Psoas muscle (tissue), 8 donors: ENCODE results near the gene UBL3. TPM values are rescaled to one million over a fixed set of nuclear protein-coding genes. Genes with fewer than 3 reads are reported as not detected.

Source experiments
- ATAC-seq, 4 donors: fragments of 200-7000 bp; cut with Tn5 transposase; one replicate each; pipeline ENCODE4 v1.9.1; 2020; ENCODE audit warnings: moderate library complexity in 3 of 4, mild to moderate bottlenecking in 2 of 4
- DNase-seq, 2 donors: peaks; one replicate each; pipeline ENCODE4 v3.0.0-alpha.2; 2020
- H3K27ac ChIP-seq: fragments of 200-600 bp; one replicate; pipeline ENCODE4 v1.8.0; 2022
- H3K27me3 ChIP-seq, 3 donors: fragments of 200-600 bp in 1 of 3; one replicate each; pipeline versions ENCODE4 v1.6.1 to v1.8.0; 2013 to 2022; ENCODE audit warnings: low read length in 2 of 3, mild to moderate bottlenecking in 2 of 3, moderate library complexity in 1 of 3; ENCODE audit not compliant: insufficient read depth in 3 of 3
- H3K36me3 ChIP-seq, 2 donors: fragments of 200-600 bp in 1 of 2; one replicate each; pipeline versions ENCODE4 v1.6.1 to v1.8.0; 2013 to 2022; ENCODE audit warnings: low read depth in 1 of 2, mild to moderate bottlenecking in 1 of 2, moderate library complexity in 1 of 2; ENCODE audit not compliant: insufficient read depth in 1 of 2
- H3K4me1 ChIP-seq: fragments of 200-600 bp; one replicate; pipeline ENCODE4 v1.8.0; 2022
- H3K4me3 ChIP-seq: fragments of 200-600 bp; one replicate; pipeline ENCODE4 v1.8.0; 2022; ENCODE audit warnings: mild to moderate bottlenecking
- H3K9me3 ChIP-seq: fragments of 200-600 bp; one replicate; pipeline ENCODE4 v1.8.0; 2022
- WGBS, 3 donors: extraction: QIAGEN DNeasy Blood & Tissue Kit; methylation state at CpG; one replicate each; pipeline versions ENCODE4 v1.1.6 to v1.1.7; 2013; 5-methylcytosine and 5-hydroxymethylcytosine counted together
- intact Hi-C, 2 donors: fragments of 100-400 bp; cut with DNase I; formaldehyde crosslinking; loops; one replicate each; pipeline versions ENCODE4 v1.11.0 to v1.14.2; 2022
- polyA plus RNA-seq, 3 donors: library from polyadenylated mRNA; stranded (reverse); fragments of 200-250 nt; gene quantifications; one replicate each; pipeline ENCODE4 v1.2.3, GENCODE V29; 2013
- total RNA-seq, 4 donors: library from RNA; stranded (reverse); fragmentation: NEBNext Ultra II Directional in 2 of 4; extraction: Animal tissue kit (Norgen Biotek cat#: 25700) in 2 of 4; gene quantifications; one replicate each; pipeline versions ENCODE4 v1.2.1 to v1.2.4, GENCODE V29; 2021 to 2023
- TF ChIP-seq, protein P1 (sequence below): fragments of 200-600 bp; IDR thresholded peaks from one replicate; pipeline ENCODE4 v1.8.0; 2022; ENCODE audit warnings: antibody characterized with exemption
- donor health status: healthy with polysubstance abuse.
- donor health status: DM: no; HTN: no; CAD: no; lungs with moderate emphysema.
- donor health status: Bipolar disorder and iron deficiency.
- donor health status: healthy.
- donor health status: DM: yes; HTN: yes; CAD: no.
- donor health status: DM: no; HTN: no; CAD: no.
- donor health status: DM: no; HTN: no; CAD: no.
- donor health status: DM: yes; HTN: yes; CAD: no.

Gene UBL3
- total and polyA plus RNA-seq, 7 donors = 15.7 to 43.8 (median 22.8) TPM

DNA sequence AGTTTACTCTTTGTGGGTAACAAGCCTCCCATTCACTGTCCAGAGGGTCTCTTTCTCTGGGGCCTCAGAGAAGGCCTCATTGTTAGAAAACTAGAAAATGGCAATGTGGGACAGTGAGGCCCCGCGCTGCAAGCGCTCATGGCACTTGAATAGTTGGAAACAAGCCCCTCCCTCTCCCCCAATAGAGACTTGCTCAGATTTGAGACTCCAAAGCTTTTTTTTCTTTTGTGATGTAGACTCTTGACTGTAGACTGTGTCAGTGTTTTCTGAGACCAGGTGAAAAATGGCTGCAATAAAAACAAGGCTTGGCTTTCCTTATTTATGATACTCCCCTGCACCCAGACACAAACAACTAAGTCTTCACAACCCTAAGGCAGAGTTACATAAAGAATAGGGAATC lies 38.7 kb upstream of the UBL3 start:
- WGBS, 3 donors = 94 to 100% (median 98%) methylated on average over 3 of the region's 3 CpGs
- intact Hi-C loops = no loop called here
- DNase-seq (no peak), ATAC-seq (no peak)
- Histone ChIP-seq H3K27me3 (no peaks in the 10 kb centered on the region), H3K36me3 (no peaks in the 10 kb centered on the region), H3K4me1 (no peaks in the 10 kb centered on the region), H3K27ac (no peak overlapping the region), H3K9me3 (no peaks in the 10 kb centered on the region), H3K4me3 (no peak overlapping the region)
- TF ChIP-seq, protein P1, sequence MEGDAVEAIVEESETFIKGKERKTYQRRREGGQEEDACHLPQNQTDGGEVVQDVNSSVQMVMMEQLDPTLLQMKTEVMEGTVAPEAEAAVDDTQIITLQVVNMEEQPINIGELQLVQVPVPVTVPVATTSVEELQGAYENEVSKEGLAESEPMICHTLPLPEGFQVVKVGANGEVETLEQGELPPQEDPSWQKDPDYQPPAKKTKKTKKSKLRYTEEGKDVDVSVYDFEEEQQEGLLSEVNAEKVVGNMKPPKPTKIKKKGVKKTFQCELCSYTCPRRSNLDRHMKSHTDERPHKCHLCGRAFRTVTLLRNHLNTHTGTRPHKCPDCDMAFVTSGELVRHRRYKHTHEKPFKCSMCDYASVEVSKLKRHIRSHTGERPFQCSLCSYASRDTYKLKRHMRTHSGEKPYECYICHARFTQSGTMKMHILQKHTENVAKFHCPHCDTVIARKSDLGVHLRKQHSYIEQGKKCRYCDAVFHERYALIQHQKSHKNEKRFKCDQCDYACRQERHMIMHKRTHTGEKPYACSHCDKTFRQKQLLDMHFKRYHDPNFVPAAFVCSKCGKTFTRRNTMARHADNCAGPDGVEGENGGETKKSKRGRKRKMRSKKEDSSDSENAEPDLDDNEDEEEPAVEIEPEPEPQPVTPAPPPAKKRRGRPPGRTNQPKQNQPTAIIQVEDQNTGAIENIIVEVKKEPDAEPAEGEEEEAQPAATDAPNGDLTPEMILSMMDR = no peak

DNA sequence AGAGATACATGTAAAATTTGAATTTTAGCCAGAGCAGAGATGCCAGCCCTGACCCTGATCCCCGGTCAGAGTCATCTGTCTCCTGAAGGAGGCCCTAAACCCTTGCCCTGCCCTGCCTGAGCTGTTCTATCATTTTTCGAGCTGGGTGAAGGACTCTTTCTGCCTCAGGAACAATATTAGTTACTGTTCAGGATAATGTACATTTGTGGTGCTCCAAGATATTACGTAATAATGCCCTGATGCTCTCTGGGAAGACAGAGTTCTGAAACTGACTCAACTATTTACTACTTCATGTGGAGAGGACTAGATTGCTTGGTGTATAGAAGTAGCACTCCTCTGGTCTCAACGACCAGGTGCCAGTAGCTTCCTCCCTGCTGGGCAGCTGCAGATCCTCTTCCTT lies 37.9 kb upstream of the UBL3 start:
- H3K9me3 ChIP-seq = no peaks in the 10 kb centered on the region
- no peaks in the 10 kb centered on the region for H3K36me3 ChIP-seq
- intact Hi-C loops = no loop called here
- H3K4me1 ChIP-seq = no peaks in the 10 kb centered on the region
- no peak overlapping the region for H3K27ac ChIP-seq
- TF ChIP-seq, protein P1 = no peak
- ATAC-seq (no peak), DNase-seq (no peak)
- no peak overlapping the region for H3K4me3 ChIP-seq
- no peaks in the 10 kb centered on the region for H3K27me3 ChIP-seq
- WGBS, 3 donors = 63 to 74% (median 67%) methylated on average over 4 of the region's 4 CpGs

DNA sequence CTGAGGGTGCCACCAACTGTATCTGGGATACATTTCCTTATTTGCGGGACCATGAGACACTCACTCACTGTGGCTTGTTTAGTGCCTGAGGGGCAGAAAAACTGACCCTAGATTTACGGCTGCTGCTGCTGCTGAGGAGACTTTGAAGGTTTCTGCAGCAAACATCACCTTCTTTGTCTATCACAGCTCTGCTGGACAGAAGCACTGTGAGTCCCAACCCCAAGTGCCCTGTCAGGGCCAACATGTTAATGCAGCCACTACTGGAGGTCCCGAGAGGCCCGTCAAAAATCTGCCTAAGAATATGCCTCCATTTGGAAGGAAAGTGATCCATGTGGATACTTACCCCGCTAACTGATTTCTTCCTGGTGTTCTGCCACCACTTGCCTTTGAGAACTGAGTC lies 37.3 kb upstream of the UBL3 start:
- intact Hi-C loops = no loop called here

DNA sequence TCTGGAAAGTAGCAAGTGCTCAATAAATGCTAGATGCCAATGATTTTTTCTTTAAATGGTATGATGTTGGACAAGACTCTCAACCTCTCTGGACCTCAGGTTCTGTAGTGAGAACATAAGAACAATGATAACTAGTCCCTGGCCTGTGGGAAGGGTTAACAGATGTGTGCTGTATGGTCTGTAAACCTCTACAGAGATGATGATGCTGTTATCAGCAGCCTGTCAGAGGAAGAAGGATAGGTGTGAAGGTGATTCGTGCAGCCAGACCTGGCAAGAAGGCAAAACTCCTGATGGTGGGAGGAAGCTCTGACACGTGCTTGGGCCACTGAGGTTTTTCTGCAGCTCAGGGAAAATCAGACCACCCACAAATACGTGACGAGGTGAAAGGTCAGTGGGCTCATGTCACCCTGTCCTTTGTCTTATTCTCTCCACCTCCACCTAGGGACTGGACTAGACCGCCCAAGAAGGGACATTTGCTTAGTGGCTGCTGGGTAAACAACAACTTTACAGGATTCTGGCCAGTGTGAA lies 36.7 kb upstream of the UBL3 start:
- H3K27me3 ChIP-seq = no peaks in the 10 kb centered on the region
- H3K4me1 ChIP-seq = no peaks in the 10 kb centered on the region
- DNase-seq (no peak), ATAC-seq (no peak)
- WGBS, 3 donors = 70 to 78% (median 74%) methylated on average over 5 of the region's 5 CpGs
- intact Hi-C loops = no loop called here
- H3K27ac ChIP-seq = no peak overlapping the region
- no peaks in the 10 kb centered on the region for H3K9me3 ChIP-seq
- no peaks in the 10 kb centered on the region for H3K36me3 ChIP-seq
- TF ChIP-seq, protein P1 = no peak
- no peak overlapping the region for H3K4me3 ChIP-seq

More for the DNA sequence above, 37.3 kb upstream of the UBL3 start:
- Histone ChIP-seq H3K9me3 (no peaks in the 10 kb centered on the region), H3K36me3 (no peaks in the 10 kb centered on the region), H3K4me1 (no peaks in the 10 kb centered on the region), H3K27me3 (no peaks in the 10 kb centered on the region), H3K27ac (no peak overlapping the region), H3K4me3 (no peak overlapping the region)
- no peak for DNase-seq
- TF ChIP-seq, protein P1 = no peak
- ATAC-seq = no peak
- 66 to 74% (median 69%) methylated on average over 5 of the region's 5 CpGs for WGBS, 3 donors

DNA sequence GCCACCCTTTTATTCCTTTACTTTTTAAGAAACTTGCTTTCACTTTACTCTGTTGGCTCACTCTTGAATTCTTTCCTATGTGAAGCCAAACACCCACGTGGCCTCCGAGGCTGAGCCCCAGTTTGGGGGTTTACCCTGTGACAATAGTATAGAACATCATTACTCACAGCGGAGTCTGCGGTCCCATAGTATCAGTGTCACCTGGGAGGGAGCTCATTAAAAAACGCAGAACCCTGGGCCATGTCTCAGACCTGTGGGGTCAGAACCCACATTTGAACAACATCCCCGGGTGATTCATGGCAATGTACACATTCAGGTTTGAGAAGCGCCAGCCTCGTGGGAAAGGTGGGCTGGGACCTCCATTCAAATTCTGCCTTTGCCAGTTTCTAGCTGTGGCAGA lies 36.0 kb upstream of the UBL3 start:
- no peak for DNase-seq
- Histone ChIP-seq H3K9me3 (no peaks in the 10 kb centered on the region), H3K4me3 (no peak overlapping the region), H3K36me3 (no peaks in the 10 kb centered on the region), H3K27me3 (no peaks in the 10 kb centered on the region), H3K4me1 (no peaks in the 10 kb centered on the region), H3K27ac (no peak overlapping the region)
- ATAC-seq = no peak
- 87 to 88% (median 87%) methylated on average over 8 of the region's 8 CpGs for WGBS, 3 donors
- intact Hi-C loops = no loop called here
- TF ChIP-seq, protein P1 = no peak
